ENCODE measurements around the gene CDH15. TPM values are rescaled to one million over a fixed set of nuclear protein-coding genes. Genes with fewer than 3 reads are reported as not detected.
A peak's percentile ranks its signal among the peaks of the same experiment; 100 is the strongest.

The CDH15 gene
- total and polyA plus RNA-seq, 9 of the 15 experiments (the other 6 are each of a cell fraction or from before 2014, with no cell fraction given) = 0.07 to 0.18 TPM; not detected in 7

GRCh38 chr16:89150090-89150835 lies 21.3 kb upstream of the CDH15 start:
- H3K4me1 ChIP-seq (replicated peaks in 1 of 2; ENCODE audit: control insufficient read depth in 2 of 2, insufficient read depth in 2 of 2, low read length in 2 of 2) = peaks cover 0 to 33% of the 10 kb centered on the region in 2 experiments; a peak in 3 of 5 replicates
- CTCF ChIA-PET (ENCODE audit: low intra/inter-chr PET ratio) = no interaction called here
- no peaks in the 10 kb centered on the region for H4K20me1 ChIP-seq (replicated peaks; ENCODE audit: control insufficient read depth, insufficient read depth, low read length)
- no peak overlapping the region for H3K4me3 ChIP-seq
- intact Hi-C loops (cut with micrococcal nuclease) (no loop called here), in situ Hi-C loops (cut with MboI) (no loop called here)
- no peak for ATAC-seq
- H3K4me2 ChIP-seq (ENCODE audit: insufficient read depth, low read length) = no peak overlapping the region
- no peaks in the 10 kb centered on the region for H3K27me3 ChIP-seq (ENCODE audit: control insufficient read depth in 2 of 2, insufficient read depth in 2 of 2, low read length in 2 of 2)
- peaks cover 5% of the 10 kb centered on the region for H3K9me3 ChIP-seq (replicated peaks; ENCODE audit: control insufficient read depth, insufficient read depth, low read depth, low read length)
- 95% methylated on average over 17 of the region's 18 CpGs for WGBS (ENCODE audit: insufficient coverage, low coverage, missing lambda C conversion rate)
- H3K36me3 ChIP-seq (ENCODE audit: control insufficient read depth, insufficient read depth, low read length) = peaks cover 39% of the 10 kb centered on the region; the same call in 2 of the 3 replicates
- BruUV-seq (replicated peaks) = no TSS peak
- no peak for DNase-seq (ENCODE audit: extremely low read depth in 1 of 4, low spot score in 3 of 4)
- peak overlapping the region in 1 of 2 experiments; percentile 26; a peak in 1 of 4 replicates for H3K9ac ChIP-seq (ENCODE audit: insufficient read depth in 1 of 2, low read depth in 2 of 2, low read length in 2 of 2)
- H2AFZ ChIP-seq (ENCODE audit: low read depth, low read length) = no peak overlapping the region
- no peak for FAIRE-seq
- POLR2A ChIA-PET = interaction anchor here (0.6 to 0.8 kb wide), 2 partner anchors 802 to 1100 kb away, joined by 3 read pairs; no protein-coding TSS in a partner anchor
- H3K27ac ChIP-seq (ENCODE audit: extremely low read depth, low read depth, low read length) = no peak overlapping the region
- no peaks in the 10 kb centered on the region for H3K9me1 ChIP-seq (ENCODE audit: control insufficient read depth, insufficient read depth, low read length)
- H3K79me2 ChIP-seq (ENCODE audit: control insufficient read depth, insufficient read depth, low read length) = no peaks in the 10 kb centered on the region
- TF ChIP-seq, protein P1, sequence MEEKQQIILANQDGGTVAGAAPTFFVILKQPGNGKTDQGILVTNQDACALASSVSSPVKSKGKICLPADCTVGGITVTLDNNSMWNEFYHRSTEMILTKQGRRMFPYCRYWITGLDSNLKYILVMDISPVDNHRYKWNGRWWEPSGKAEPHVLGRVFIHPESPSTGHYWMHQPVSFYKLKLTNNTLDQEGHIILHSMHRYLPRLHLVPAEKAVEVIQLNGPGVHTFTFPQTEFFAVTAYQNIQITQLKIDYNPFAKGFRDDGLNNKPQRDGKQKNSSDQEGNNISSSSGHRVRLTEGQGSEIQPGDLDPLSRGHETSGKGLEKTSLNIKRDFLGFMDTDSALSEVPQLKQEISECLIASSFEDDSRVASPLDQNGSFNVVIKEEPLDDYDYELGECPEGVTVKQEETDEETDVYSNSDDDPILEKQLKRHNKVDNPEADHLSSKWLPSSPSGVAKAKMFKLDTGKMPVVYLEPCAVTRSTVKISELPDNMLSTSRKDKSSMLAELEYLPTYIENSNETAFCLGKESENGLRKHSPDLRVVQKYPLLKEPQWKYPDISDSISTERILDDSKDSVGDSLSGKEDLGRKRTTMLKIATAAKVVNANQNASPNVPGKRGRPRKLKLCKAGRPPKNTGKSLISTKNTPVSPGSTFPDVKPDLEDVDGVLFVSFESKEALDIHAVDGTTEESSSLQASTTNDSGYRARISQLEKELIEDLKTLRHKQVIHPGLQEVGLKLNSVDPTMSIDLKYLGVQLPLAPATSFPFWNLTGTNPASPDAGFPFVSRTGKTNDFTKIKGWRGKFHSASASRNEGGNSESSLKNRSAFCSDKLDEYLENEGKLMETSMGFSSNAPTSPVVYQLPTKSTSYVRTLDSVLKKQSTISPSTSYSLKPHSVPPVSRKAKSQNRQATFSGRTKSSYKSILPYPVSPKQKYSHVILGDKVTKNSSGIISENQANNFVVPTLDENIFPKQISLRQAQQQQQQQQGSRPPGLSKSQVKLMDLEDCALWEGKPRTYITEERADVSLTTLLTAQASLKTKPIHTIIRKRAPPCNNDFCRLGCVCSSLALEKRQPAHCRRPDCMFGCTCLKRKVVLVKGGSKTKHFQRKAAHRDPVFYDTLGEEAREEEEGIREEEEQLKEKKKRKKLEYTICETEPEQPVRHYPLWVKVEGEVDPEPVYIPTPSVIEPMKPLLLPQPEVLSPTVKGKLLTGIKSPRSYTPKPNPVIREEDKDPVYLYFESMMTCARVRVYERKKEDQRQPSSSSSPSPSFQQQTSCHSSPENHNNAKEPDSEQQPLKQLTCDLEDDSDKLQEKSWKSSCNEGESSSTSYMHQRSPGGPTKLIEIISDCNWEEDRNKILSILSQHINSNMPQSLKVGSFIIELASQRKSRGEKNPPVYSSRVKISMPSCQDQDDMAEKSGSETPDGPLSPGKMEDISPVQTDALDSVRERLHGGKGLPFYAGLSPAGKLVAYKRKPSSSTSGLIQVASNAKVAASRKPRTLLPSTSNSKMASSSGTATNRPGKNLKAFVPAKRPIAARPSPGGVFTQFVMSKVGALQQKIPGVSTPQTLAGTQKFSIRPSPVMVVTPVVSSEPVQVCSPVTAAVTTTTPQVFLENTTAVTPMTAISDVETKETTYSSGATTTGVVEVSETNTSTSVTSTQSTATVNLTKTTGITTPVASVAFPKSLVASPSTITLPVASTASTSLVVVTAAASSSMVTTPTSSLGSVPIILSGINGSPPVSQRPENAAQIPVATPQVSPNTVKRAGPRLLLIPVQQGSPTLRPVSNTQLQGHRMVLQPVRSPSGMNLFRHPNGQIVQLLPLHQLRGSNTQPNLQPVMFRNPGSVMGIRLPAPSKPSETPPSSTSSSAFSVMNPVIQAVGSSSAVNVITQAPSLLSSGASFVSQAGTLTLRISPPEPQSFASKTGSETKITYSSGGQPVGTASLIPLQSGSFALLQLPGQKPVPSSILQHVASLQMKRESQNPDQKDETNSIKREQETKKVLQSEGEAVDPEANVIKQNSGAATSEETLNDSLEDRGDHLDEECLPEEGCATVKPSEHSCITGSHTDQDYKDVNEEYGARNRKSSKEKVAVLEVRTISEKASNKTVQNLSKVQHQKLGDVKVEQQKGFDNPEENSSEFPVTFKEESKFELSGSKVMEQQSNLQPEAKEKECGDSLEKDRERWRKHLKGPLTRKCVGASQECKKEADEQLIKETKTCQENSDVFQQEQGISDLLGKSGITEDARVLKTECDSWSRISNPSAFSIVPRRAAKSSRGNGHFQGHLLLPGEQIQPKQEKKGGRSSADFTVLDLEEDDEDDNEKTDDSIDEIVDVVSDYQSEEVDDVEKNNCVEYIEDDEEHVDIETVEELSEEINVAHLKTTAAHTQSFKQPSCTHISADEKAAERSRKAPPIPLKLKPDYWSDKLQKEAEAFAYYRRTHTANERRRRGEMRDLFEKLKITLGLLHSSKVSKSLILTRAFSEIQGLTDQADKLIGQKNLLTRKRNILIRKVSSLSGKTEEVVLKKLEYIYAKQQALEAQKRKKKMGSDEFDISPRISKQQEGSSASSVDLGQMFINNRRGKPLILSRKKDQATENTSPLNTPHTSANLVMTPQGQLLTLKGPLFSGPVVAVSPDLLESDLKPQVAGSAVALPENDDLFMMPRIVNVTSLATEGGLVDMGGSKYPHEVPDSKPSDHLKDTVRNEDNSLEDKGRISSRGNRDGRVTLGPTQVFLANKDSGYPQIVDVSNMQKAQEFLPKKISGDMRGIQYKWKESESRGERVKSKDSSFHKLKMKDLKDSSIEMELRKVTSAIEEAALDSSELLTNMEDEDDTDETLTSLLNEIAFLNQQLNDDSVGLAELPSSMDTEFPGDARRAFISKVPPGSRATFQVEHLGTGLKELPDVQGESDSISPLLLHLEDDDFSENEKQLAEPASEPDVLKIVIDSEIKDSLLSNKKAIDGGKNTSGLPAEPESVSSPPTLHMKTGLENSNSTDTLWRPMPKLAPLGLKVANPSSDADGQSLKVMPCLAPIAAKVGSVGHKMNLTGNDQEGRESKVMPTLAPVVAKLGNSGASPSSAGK (IDR thresholded peaks at IDR 0.05) = no peak
- TF ChIP-seq DIDO1 (tag; IDR thresholded peaks at IDR 0.05; ENCODE audit: low read depth) (no peak), NELFE (IDR thresholded peaks at IDR 0.05; ENCODE audit: insufficient read depth, insufficient read length) (no peak), NFATC3 (IDR thresholded peaks at IDR 0.05) (no peak), TEAD1 (CRISPR knock-in tag; IDR thresholded peaks at IDR 0.05) (no peak), PHB2 (IDR thresholded peaks at IDR 0.05; ENCODE audit: low read depth) (no peak), POLR2G (IDR thresholded peaks at IDR 0.05; ENCODE audit: low read depth, low read length) (no peak)

All from K562 (cell line).